Epithelial cell of prostate (primary cell): ENCODE measurements around the gene COMMD2.
A peak's percentile ranks its signal among the peaks of the same experiment; 100 is the strongest.

ENCODE experiments used
- DNase-seq: peaks from one replicate; pipeline ENCODE4 v3.0.0-alpha.2; 2011; ENCODE audit warnings: low read depth, low spot score
- H3K27ac ChIP-seq: fragments of 450-650 bp; 2 replicates; pipeline ENCODE4 v1.5.1; 2017; ENCODE audit warnings: mild to moderate bottlenecking

COMMD2 gene

GRCh38 chr3:149713730-149714654, 38.3 kb downstream of the COMMD2 start:
- no peak overlapping the region for H3K27ac ChIP-seq
- no peak for DNase-seq

- no peak for DNase-seq
- H3K27ac ChIP-seq, result no peak overlapping the region
Observed at GRCh38 chr3:149706905-149707304, 45.4 kb downstream of the COMMD2 start.

DNA sequence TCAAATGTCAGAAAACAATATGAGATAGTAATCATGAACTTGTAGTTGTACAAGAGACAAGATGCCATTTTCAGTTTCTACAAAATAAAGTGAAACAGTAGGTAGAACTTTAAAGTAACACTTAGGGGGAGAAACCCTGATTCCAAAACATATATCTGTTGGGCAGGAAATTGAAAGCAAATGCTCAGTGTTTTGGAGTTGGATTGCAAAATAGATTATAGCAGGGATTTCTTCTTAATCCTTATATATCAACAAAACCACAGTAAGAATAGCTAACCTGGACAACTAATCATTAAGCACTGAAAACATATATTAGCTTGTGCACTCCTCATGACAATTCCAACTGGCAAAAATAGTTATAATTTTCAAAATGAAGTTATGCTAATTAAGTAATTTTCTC, 46.9 kb downstream of the COMMD2 start:
- H3K27ac ChIP-seq, result no peak overlapping the region
- no peak for DNase-seq

- DNase-seq, result no peak
- no peak overlapping the region for H3K27ac ChIP-seq
Observed at GRCh38 chr3:149703466-149703865, 48.8 kb downstream of the COMMD2 start.

DNA sequence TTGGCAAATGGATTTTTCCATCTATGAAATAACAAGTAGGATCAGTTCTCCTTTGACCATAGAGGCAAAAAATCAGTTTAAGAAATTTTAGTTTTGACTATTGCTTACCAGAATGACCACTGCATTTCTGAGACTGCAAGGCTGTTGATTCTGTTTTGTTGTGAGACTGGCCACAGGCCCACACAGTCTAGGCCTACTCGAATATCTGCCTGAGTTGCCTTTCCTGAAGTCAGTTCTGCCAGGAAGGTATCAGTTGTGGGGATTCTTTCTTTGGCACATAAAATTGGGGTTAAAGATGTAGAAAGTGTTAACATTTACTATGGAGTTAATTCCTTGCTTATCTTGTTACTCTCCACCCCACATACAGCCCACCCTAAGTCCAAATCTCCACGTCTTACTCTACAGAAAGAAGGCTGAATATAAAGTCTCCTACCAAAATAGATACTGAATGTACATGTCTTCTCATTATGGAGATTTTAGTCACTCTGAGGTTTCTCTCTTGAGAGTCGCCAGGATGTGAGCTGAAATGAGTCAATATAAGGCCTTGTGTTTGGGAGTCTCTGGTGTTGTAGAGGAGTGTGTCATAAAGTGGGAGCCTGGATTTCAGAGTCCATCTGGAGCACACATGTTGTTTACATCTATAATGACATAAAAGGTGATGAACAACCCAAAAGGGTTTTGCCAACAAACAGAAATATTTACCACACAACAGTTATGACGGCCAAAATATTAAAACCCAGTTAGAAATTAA, 49.4 kb downstream of the COMMD2 start:
- peak overlapping the region; percentile 30 for H3K27ac ChIP-seq

DNA sequence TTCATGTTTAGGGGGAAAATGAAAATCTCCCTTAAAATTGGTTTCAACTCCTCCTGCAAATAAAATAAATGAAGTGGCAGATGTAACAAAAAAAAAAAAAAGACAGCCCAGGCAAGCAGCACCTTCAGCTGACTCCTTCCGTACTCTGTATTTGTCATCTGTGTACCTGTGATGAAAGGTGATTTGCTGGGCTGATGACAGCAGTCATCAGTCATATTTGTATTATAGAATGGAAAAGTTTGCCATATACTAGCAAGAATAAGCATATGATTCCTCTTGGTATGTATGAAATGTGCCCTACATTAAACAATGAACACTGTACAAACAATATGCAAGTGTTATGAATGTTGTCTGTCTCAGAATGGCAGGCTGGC, 50.3 kb downstream of the COMMD2 start:
- H3K27ac ChIP-seq, result no peak overlapping the region
- no peak for DNase-seq

More for the DNA sequence above, 49.4 kb downstream of the COMMD2 start:
- no peak for DNase-seq

DNA sequence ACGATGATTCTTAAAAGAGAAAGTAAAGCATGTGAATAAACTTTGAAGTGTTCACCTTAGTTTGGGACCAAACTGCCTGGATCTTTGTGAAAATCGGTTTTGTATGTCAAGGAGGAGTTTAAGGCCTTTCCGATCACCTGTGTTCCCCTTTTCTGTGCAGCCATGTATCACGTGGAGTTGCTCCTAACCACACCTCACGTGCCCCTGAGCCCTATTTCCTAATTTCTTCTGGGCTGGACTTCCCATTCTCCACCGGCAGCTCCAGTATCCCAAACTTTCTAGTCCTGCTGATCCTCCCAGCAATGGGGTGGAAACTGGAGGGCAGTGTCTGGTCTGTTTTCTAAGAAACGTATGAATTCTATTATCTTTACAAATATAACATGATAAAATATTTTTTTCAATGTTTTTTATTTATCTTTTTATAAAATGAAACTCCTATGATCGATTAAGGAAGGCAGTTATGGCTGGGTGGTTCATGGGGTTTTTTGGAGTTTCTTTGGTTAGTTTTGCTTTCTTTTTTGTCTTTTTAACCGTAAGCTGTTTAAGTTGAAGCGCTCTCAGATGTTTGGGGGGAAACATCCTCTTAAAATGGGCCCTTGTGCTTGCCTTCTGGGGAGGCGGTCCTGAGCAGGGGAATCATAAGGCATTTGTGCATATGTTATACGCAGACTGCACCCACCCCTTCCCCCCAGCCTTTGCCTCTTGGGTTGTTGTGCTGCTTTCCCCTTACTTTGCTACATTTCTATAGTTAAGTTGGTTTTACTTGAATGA, 50.9 kb downstream of the COMMD2 start:
- DNase-seq, result no peak
- no peak overlapping the region for H3K27ac ChIP-seq
